ENCODE data around the gene IL16.

DNA sequence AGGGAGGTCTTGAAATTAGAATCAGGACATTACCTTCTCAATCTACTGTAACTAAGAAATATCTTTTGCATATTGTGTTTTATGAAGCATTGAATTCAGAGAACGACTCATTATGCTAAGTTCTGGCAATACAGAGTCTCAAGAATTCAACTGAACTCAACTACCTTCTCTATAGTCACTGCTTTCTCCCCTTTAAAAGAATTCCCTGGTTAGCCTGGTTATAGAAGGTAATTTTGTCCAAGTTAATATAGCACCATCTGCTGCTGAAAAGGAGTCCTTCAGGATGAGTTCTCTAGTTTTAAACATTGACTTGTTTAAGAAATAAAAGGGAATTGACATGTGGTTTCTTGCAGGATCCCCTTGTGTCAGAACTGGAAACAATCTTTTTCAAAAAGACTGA, 60.2 kb downstream of the IL16 start:
- no peak for TF ChIP-seq POLR2A (IDR thresholded peaks at IDR 0.05)
- TF ChIP-seq, protein P1, sequence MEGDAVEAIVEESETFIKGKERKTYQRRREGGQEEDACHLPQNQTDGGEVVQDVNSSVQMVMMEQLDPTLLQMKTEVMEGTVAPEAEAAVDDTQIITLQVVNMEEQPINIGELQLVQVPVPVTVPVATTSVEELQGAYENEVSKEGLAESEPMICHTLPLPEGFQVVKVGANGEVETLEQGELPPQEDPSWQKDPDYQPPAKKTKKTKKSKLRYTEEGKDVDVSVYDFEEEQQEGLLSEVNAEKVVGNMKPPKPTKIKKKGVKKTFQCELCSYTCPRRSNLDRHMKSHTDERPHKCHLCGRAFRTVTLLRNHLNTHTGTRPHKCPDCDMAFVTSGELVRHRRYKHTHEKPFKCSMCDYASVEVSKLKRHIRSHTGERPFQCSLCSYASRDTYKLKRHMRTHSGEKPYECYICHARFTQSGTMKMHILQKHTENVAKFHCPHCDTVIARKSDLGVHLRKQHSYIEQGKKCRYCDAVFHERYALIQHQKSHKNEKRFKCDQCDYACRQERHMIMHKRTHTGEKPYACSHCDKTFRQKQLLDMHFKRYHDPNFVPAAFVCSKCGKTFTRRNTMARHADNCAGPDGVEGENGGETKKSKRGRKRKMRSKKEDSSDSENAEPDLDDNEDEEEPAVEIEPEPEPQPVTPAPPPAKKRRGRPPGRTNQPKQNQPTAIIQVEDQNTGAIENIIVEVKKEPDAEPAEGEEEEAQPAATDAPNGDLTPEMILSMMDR (IDR thresholded peaks at IDR 0.05) = peak in 11 of 12 donors; percentile 7 to 66 (median 49)
